OCI-LY7 (cell line): Measurements from ENCODE around the gene CRYGA. TPM values are rescaled to one million over a fixed set of nuclear protein-coding genes. Genes with fewer than 3 reads are reported as not detected.
"Not testable (repeated sequence)": the region's sequence is repeated elsewhere in the genome, so short reads cannot be mapped to it uniquely, and the experiment has no call there.

Experiments
- BruUV-seq: library from RNA; stranded (reverse); fragments of 400-500 nt; replicated peaks from 2 replicates; lab custom pipeline; 2021; lab: Mats Ljungman, UMichigan
- CTCF ChIA-PET: fragments of 300-600 bp; sonication (Branson Sonifier 250); formaldehyde crosslinking; loops from one replicate; lab custom pipeline; 2022; ENCODE audit warnings: antibody characterized with exemption; ENCODE audit not compliant: unreplicated experiment; lab: Charles Lee
- POLR2A ChIA-PET: fragments of 300-600 bp; sonication (Branson Sonifier 250); formaldehyde crosslinking; loops from one replicate; lab custom pipeline; 2022; ENCODE audit warnings: antibody characterized with exemption; lab: Charles Lee
- DNase-seq: peaks from one replicate; pipeline ENCODE4 v3.0.0-alpha.2; 2015; ENCODE audit warnings: low spot score
- H2AFZ ChIP-seq: fragments of 200-600 bp; sonication (generic), shearing (Covaris generic); 2 replicates; pipeline ENCODE4 v1.6.1; 2014; ENCODE audit warnings: mild to moderate bottlenecking, antibody characterized with exemption, low read length, moderate library complexity
- H3K27ac ChIP-seq: fragments of 200-600 bp; sonication (generic); 2 replicates; pipeline ENCODE4 v1.5.1; 2014; ENCODE audit warnings: mixed run types, low read depth, mild to moderate bottlenecking, moderate library complexity, low read length, inconsistent platforms; ENCODE audit not compliant: poor library complexity, severe bottlenecking
- H3K36me3 ChIP-seq: fragments of 200-600 bp; sonication (generic); 2 replicates; pipeline ENCODE4 v1.6.1; 2014; ENCODE audit warnings: mild to moderate bottlenecking, antibody characterized with exemption, low read length, moderate library complexity, mixed read lengths; ENCODE audit not compliant: insufficient read depth
- H3K4me1 ChIP-seq: fragments of 200-600 bp; sonication (generic); 2 replicates; pipeline ENCODE4 v1.5.1; 2014; ENCODE audit warnings: mild to moderate bottlenecking, low read length; ENCODE audit not compliant: insufficient read depth, poor library complexity, severe bottlenecking
- H3K4me2 ChIP-seq: fragments of 200-600 bp; sonication (generic); 2 replicates; pipeline ENCODE4 v1.6.1; 2014; ENCODE audit warnings: mild to moderate bottlenecking, low read length
- H3K4me3 ChIP-seq: fragments of 200-600 bp; sonication (generic); 2 replicates; pipeline ENCODE4 v1.5.1; 2014; ENCODE audit warnings: mild to moderate bottlenecking, low read depth, low read length; ENCODE audit not compliant: poor library complexity, severe bottlenecking
- H3K79me2 ChIP-seq: fragments of 200-600 bp; sonication (generic); 2 replicates; pipeline ENCODE4 v1.6.1; 2016; ENCODE audit warnings: low read depth, mild to moderate bottlenecking, low read length, moderate library complexity, mixed read lengths; ENCODE audit not compliant: insufficient read depth
- H3K9me2 ChIP-seq: fragments of 200-600 bp; sonication (generic); 2 replicates; pipeline ENCODE4 v1.6.1; 2016; ENCODE audit warnings: mild to moderate bottlenecking, low read length, mixed read lengths; ENCODE audit not compliant: insufficient read depth
- H3K9me3 ChIP-seq: fragments of 200-600 bp; sonication (generic); 2 replicates; pipeline ENCODE4 v1.6.1; 2014; ENCODE audit warnings: mild to moderate bottlenecking, mixed run types, low read length, mixed read lengths
- H4K20me1 ChIP-seq: fragments of 200-600 bp; sonication (generic); 2 replicates; pipeline ENCODE4 v1.6.1; 2014; ENCODE audit warnings: mild to moderate bottlenecking, antibody characterized with exemption, low read length, moderate library complexity, mixed read lengths; ENCODE audit not compliant: insufficient read depth
- CTCF ChIP-seq: fragments of 200-600 bp; sonication (generic); conservative IDR thresholded peaks from 2 replicates; pipeline ENCODE4 v1.5.1; 2014; ENCODE audit warnings: mild to moderate bottlenecking, antibody characterized with exemption, low read length, moderate library complexity, mixed read lengths
- EZH2phosphoT487 ChIP-seq: fragments of 200-600 bp; sonication (generic); IDR thresholded peaks from 2 replicates; pipeline ENCODE4 v1.6.1; 2018; ENCODE audit warnings: low read depth, borderline replicate concordance, mild to moderate bottlenecking, mixed run types, antibody characterized with exemption, low read length, moderate library complexity, mixed read lengths
- intact Hi-C: fragments of 100-400 bp; cut with micrococcal nuclease; formaldehyde crosslinking; loops from one replicate; pipeline ENCODE4 v1.10.0; 2022; ENCODE audit not compliant: unreplicated experiment
- total RNA-seq, 2 experiments: library from RNA; depleted of rRNA in 1 of 2; stranded (reverse); fragments of >200 nt in 1 of 2; shearing (Covaris generic) in 1 of 2; gene quantifications; 2 replicates each; pipeline ENCODE4 v1.2.3, GENCODE V29; 2014 to 2022

Gene CRYGA
- total RNA-seq, 2 experiments from 2014 or later, result not detected

- no peak for DNase-seq
- no peak overlapping the region for H3K4me2 ChIP-seq
- TF ChIP-seq EZH2phosphoT487, result no peak
- TF ChIP-seq CTCF, result no peak
- no peak overlapping the region for H2AFZ ChIP-seq
- no peak overlapping the region for H3K4me3 ChIP-seq
- no peaks in the 10 kb centered on the region for H3K9me2 ChIP-seq
- H3K9me3 ChIP-seq, result no peaks in the 10 kb centered on the region
- CTCF ChIA-PET, result no interaction called here
- BruUV-seq, result no TSS peak
- POLR2A ChIA-PET, result no interaction called here
- intact Hi-C loops, result no loop called here
- H3K79me2 ChIP-seq, result no peaks in the 10 kb centered on the region
- no peak overlapping the region for H3K27ac ChIP-seq
- H4K20me1 ChIP-seq, result no peaks in the 10 kb centered on the region
- H3K36me3 ChIP-seq, result no peaks in the 10 kb centered on the region
- H3K4me1 ChIP-seq, result no peaks in the 10 kb centered on the region
These were observed 50.4 kb downstream of the CRYGA start for GRCh38 chr2:208112969-208113368.

- H3K9me3 ChIP-seq, H3K36me3 ChIP-seq, H4K20me1 ChIP-seq, H3K4me2 ChIP-seq, POLR2A ChIA-PET, H3K79me2 ChIP-seq, H3K4me1 ChIP-seq, H2AFZ ChIP-seq, H3K9me2 ChIP-seq, intact Hi-C loops, DNase-seq, H3K4me3 ChIP-seq, BruUV-seq, CTCF ChIA-PET, H3K27ac ChIP-seq: not testable (repeated sequence)
These were observed 51.1 kb downstream of the CRYGA start for GRCh38 chr2:208112273-208112745.

Other genes with a start within 250 kb of the CRYGA start
- 4.0 and 6.3 TPM in 2 replicates for gene PLEKHM3, start 138.1 kb downstream of the CRYGA start, total RNA-seq (2014; rRNA removed; shearing (Covaris generic))
- gene PLEKHM3, start 138.1 kb downstream of the CRYGA start, total RNA-seq (2022), result 3.7 and 5.4 TPM in 2 replicates
- gene CRYGD, start 39.1 kb downstream of the CRYGA start, total RNA-seq (2014; rRNA removed; shearing (Covaris generic)), result not detected in 2 replicates
- gene CRYGD, start 39.1 kb downstream of the CRYGA start, total RNA-seq (2022), result not detected in 2 replicates
- gene CRYGC, start 33.8 kb downstream of the CRYGA start, total RNA-seq (2014; rRNA removed; shearing (Covaris generic)), result not detected in 2 replicates
- not detected in 2 replicates for gene CRYGC, start 33.8 kb downstream of the CRYGA start, total RNA-seq (2022)
- gene CRYGB, start 17.4 kb downstream of the CRYGA start, total RNA-seq (2014; rRNA removed; shearing (Covaris generic)), result not detected in 2 replicates
- gene CRYGB, start 17.4 kb downstream of the CRYGA start, total RNA-seq (2022), result not detected in 2 replicates
- gene C2orf80, start 26.4 kb upstream of the CRYGA start, total RNA-seq (2014; rRNA removed; shearing (Covaris generic)), result not detected in 2 replicates
- gene C2orf80, start 26.4 kb upstream of the CRYGA start, total RNA-seq (2022), result not detected in 2 replicates
- 28.2 and 36.2 TPM in 2 replicates for gene IDH1, start 91.5 kb upstream of the CRYGA start, total RNA-seq (2014; rRNA removed; shearing (Covaris generic))
- 48.9 and 57.2 TPM in 2 replicates for gene IDH1, start 91.5 kb upstream of the CRYGA start, total RNA-seq (2022)
- 29.2 and 29.7 TPM in 2 replicates for gene PIKFYVE, start 102.7 kb upstream of the CRYGA start, total RNA-seq (2014; rRNA removed; shearing (Covaris generic))
- gene PIKFYVE, start 102.7 kb upstream of the CRYGA start, total RNA-seq (2022), result 50.0 and 52.2 TPM in 2 replicates
- gene PTH2R, start 243.2 kb upstream of the CRYGA start, total RNA-seq (2014; rRNA removed; shearing (Covaris generic)), result 0.06 TPM in 1 of 2 replicates, not detected in the other
- gene PTH2R, start 243.2 kb upstream of the CRYGA start, total RNA-seq (2022), result 0.13 and 0.18 TPM in 2 replicates